Hepatocyte (in vitro differentiated cells): ENCODE results near the gene PNPLA7. TPM values are rescaled to one million over a fixed set of nuclear protein-coding genes. Genes with fewer than 3 reads are reported as not detected.
"Not testable (repeated sequence)": the region's sequence is repeated elsewhere in the genome, so short reads cannot be mapped to it uniquely, and the experiment has no call there.

Source experiments
- DNase-seq: peaks from one replicate; pipeline ENCODE4 v3.0.0-alpha.2; 2016; ENCODE audit warnings: low spot score
- H2AFZ ChIP-seq: fragments of 200-600 bp; sonication (generic); 2 replicates; pipeline ENCODE4 v1.6.0; 2016; ENCODE audit warnings: antibody characterized with exemption, mild to moderate bottlenecking
- H3K27ac ChIP-seq: fragments of 200-600 bp; sonication (generic); 2 replicates; pipeline ENCODE4 v1.5.1; 2016; ENCODE audit warnings: mild to moderate bottlenecking
- H3K27me3 ChIP-seq: fragments of 200-600 bp; sonication (generic); 2 replicates; pipeline ENCODE4 v1.6.1; 2016
- H3K36me3 ChIP-seq: fragments of 200-600 bp; sonication (generic); replicated peaks from 2 replicates; pipeline ENCODE4 v1.5.1; 2016; ENCODE audit warnings: low read depth; ENCODE audit not compliant: insufficient read depth
- H3K4me1 ChIP-seq: fragments of 200-600 bp; sonication (generic); 2 replicates; pipeline ENCODE4 v1.5.1; 2016; ENCODE audit warnings: mild to moderate bottlenecking, moderate library complexity; ENCODE audit not compliant: insufficient read depth
- H3K4me2 ChIP-seq: fragments of 200-600 bp; sonication (generic); 2 replicates; pipeline ENCODE4 v1.6.0; 2016
- H3K4me3 ChIP-seq: fragments of 200-600 bp; sonication (generic); 2 replicates; pipeline ENCODE4 v1.5.1; 2016; ENCODE audit warnings: mild to moderate bottlenecking
- H3K79me2 ChIP-seq: fragments of 200-600 bp; sonication (generic); 2 replicates; pipeline ENCODE4 v1.6.0; 2017; ENCODE audit warnings: mild to moderate bottlenecking
- H3K9me2 ChIP-seq: fragments of 200-600 bp; sonication (generic); replicated peaks from 2 replicates; pipeline ENCODE4 v1.6.0; 2017; ENCODE audit warnings: mild to moderate bottlenecking; ENCODE audit not compliant: insufficient read depth
- H3K9me3 ChIP-seq: fragments of 200-600 bp; sonication (generic); 2 replicates; pipeline ENCODE4 v1.5.1; 2016; ENCODE audit warnings: low read depth, mild to moderate bottlenecking
- H4K20me1 ChIP-seq: fragments of 200-600 bp; sonication (generic); 2 replicates; pipeline ENCODE4 v1.6.0; 2016; ENCODE audit warnings: mild to moderate bottlenecking; ENCODE audit not compliant: insufficient read depth, poor library complexity, severe bottlenecking
- CTCF ChIP-seq: fragments of 200-600 bp; sonication (generic); IDR thresholded peaks from 2 replicates; pipeline ENCODE4 v1.5.1; 2016; ENCODE audit warnings: antibody characterized with exemption, mild to moderate bottlenecking; ENCODE audit not compliant: poor library complexity
- EZH2 ChIP-seq: fragments of 200-600 bp; sonication (generic); IDR thresholded peaks from 2 replicates; pipeline ENCODE4 v1.6.1; 2016; ENCODE audit warnings: antibody characterized with exemption, mild to moderate bottlenecking, borderline replicate concordance
- EZH2phosphoT487 ChIP-seq: fragments of 200-600 bp; sonication (generic); IDR thresholded peaks from one replicate; pipeline ENCODE4 v1.6.1; 2018; ENCODE audit warnings: antibody characterized with exemption, mild to moderate bottlenecking, low read depth, moderate library complexity; ENCODE audit not compliant: unreplicated experiment, severe bottlenecking
- WGBS: methylation state at CpG from one replicate; pipeline ENCODE4 v1.1.6; 2016; ENCODE audit warnings: low lambda C conversion rate; ENCODE audit errors: missing lambda C conversion rate; 5-methylcytosine and 5-hydroxymethylcytosine counted together
- polyA plus RNA-seq: library from polyadenylated mRNA; unstranded; fragments of >200 nt; fragmentation: Nextera tagmentation; extraction: Ambion mirVana; gene quantifications from 2 replicates; pipeline ENCODE4 v1.2.1, GENCODE V29; 2016
- total RNA-seq: library from RNA; depleted of rRNA; stranded (reverse); fragments of >200 nt; gene quantifications from 2 replicates; pipeline ENCODE4 v1.2.3, GENCODE V29; 2014

The PNPLA7 gene
- total and polyA plus RNA-seq, 2 experiments from 2014 or later = 0.62 to 0.77 TPM

DNA sequence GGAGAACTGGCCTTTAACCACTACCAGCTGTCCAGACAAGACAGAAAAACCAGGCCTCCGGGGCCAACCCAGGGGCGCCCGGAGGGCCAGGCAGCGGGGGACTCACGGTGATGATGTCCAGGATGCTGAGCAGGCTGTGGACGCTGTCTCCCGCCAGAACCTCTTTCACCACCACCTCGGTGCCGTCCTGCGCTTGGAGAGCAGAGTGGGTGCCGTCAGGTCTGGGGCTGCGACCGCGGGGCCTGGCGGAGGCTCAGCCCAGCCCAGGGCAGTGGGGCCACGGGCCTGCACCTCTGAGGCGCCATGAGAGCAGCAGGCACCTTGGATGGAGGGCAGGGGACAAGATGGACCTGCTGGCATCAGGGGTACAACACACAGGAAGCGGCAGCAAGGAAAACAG lies 9.7 kb downstream of the PNPLA7 start:
- no peak for DNase-seq
- Histone ChIP-seq H3K9me2 (no peaks in the 10 kb centered on the region), H3K27ac (no peak overlapping the region), H3K9me3 (no peaks in the 10 kb centered on the region), H3K79me2 (no peaks in the 10 kb centered on the region), H3K36me3 (no peaks in the 10 kb centered on the region), H4K20me1 (no peaks in the 10 kb centered on the region), H3K27me3 (no peaks in the 10 kb centered on the region), H3K4me1 (no peaks in the 10 kb centered on the region), H2AFZ (no peak overlapping the region), H3K4me2 (no peak overlapping the region), H3K4me3 (no peak overlapping the region)
- WGBS = 83% methylated on average over 18 of the region's 18 CpGs
- TF ChIP-seq CTCF = no peak

DNA sequence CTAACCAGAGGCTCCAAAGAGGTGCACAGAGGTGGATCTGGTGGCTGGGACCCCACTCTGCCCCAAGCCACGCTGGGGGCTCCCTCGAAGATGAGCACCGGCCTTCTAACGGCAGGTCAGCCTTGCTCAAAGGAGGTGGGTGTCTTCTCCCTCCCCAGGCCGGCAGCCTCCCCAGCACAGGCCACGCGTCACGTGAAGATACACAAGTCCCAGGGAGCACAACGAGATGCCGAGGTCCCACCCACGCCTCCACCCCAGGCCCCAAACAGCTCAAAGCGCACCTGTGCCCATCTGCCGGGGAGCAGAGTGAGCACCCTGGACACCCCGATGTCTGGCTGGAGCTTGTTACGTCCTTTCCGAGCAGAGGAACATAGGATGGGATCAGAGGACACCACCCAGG lies 12.1 kb downstream of the PNPLA7 start:
- Histone ChIP-seq H3K9me2 (no peaks in the 10 kb centered on the region), H3K27me3 (no peaks in the 10 kb centered on the region), H4K20me1 (no peaks in the 10 kb centered on the region), H2AFZ (no peak overlapping the region), H3K4me1 (peaks cover 5% of the 10 kb centered on the region), H3K9me3 (no peaks in the 10 kb centered on the region), H3K4me2 (no peak overlapping the region), H3K4me3 (no peak overlapping the region), H3K36me3 (no peaks in the 10 kb centered on the region), H3K79me2 (no peaks in the 10 kb centered on the region), H3K27ac (no peak overlapping the region)
- TF ChIP-seq EZH2 (no peak), CTCF (no peak), EZH2phosphoT487 (no peak)
- WGBS = 97% methylated on average over 16 of the region's 16 CpGs
- no peak for DNase-seq

- H3K9me2 ChIP-seq, H3K4me1 ChIP-seq, H3K36me3 ChIP-seq, H3K4me3 ChIP-seq, H3K27me3 ChIP-seq, H2AFZ ChIP-seq, H3K9me3 ChIP-seq, H3K4me2 ChIP-seq, DNase-seq, H3K79me2 ChIP-seq, H3K27ac ChIP-seq, H4K20me1 ChIP-seq: not testable (repeated sequence)
- WGBS = 89% methylated on average over 16 of the region's 16 CpGs
These were observed 13.5 kb downstream of the PNPLA7 start for GRCh38 chr9:137536594-137537131.

- Histone ChIP-seq H3K9me2 (no peaks in the 10 kb centered on the region), H4K20me1 (no peaks in the 10 kb centered on the region), H3K27me3 (no peaks in the 10 kb centered on the region), H3K9me3 (no peaks in the 10 kb centered on the region), H3K4me1 (peaks cover 5% of the 10 kb centered on the region), H3K79me2 (no peaks in the 10 kb centered on the region), H2AFZ (no peak overlapping the region), H3K27ac (no peak overlapping the region), H3K4me3 (no peak overlapping the region), H3K4me2 (no peak overlapping the region), H3K36me3 (no peaks in the 10 kb centered on the region)
- TF ChIP-seq CTCF = no peak
- no peak for TF ChIP-seq EZH2phosphoT487
- no peak for TF ChIP-seq EZH2
- no peak for DNase-seq
These were observed 15.1 kb downstream of the PNPLA7 start for GRCh38 chr9:137535120-137535428.
